Sigmoid colon (tissue), 7 donors: ENCODE measurements around the gene TMEM53. TPM values are rescaled to one million over a fixed set of nuclear protein-coding genes. Genes with fewer than 3 reads are reported as not detected.

Experiments
- DNase-seq: peaks from one replicate; pipeline ENCODE4 v3.0.0-alpha.2; 2019
- H3K27ac ChIP-seq, 4 donors: fragments of 200-600 bp; sonication (generic); one replicate each; pipeline ENCODE4 v1.5.1; 2016 to 2019; ENCODE audit warnings: mild to moderate bottlenecking in 1 of 4
- H3K27me3 ChIP-seq, 3 donors: fragments of 200-600 bp; sonication (generic); one replicate each; pipeline ENCODE4 v1.5.1; 2019; ENCODE audit warnings: mild to moderate bottlenecking in 1 of 3
- H3K36me3 ChIP-seq, 4 donors: fragments of 200-600 bp; sonication (generic); one replicate each; pipeline ENCODE4 v1.5.1; 2016 to 2019
- H3K4me1 ChIP-seq, 4 donors: fragments of 200-600 bp; sonication (generic); one replicate each; pipeline ENCODE4 v1.5.1; 2017 to 2019
- H3K4me3 ChIP-seq, 4 donors: fragments of 200-600 bp; sonication (generic); one replicate each; pipeline ENCODE4 v1.5.1; 2017 to 2019; ENCODE audit warnings: mild to moderate bottlenecking in 2 of 4, moderate library complexity in 1 of 4
- H3K9me3 ChIP-seq, 4 donors: fragments of 200-600 bp in 3 of 4; sonication (generic) in 3 of 4; one replicate each; pipeline versions ENCODE4 v1.5.1 to v1.6.1; 2013 to 2019
- CTCF ChIP-seq, 4 experiments: fragments of 450-650 bp in 3 of 4; fragments of 200-600 bp in 1 of 4; IDR thresholded peaks; one replicate each; pipeline ENCODE4 v1.5.1; 2016 to 2019; ENCODE audit warnings: antibody characterized with exemption in 4 of 4, mild to moderate bottlenecking in 3 of 4, moderate library complexity in 2 of 4
- EP300 ChIP-seq, 4 donors: sonication (generic); formaldehyde crosslinking; IDR thresholded peaks; one replicate each; pipeline ENCODE4 v1.6.1; 2017; ENCODE audit warnings: antibody characterized with exemption in 4 of 4
- POLR2A ChIP-seq, 2 donors: fragments of 450-650 bp; IDR thresholded peaks; one replicate each; pipeline ENCODE4 v1.6.1; 2016; ENCODE audit warnings: antibody characterized with exemption in 2 of 2, mild to moderate bottlenecking in 2 of 2, moderate library complexity in 2 of 2
- POLR2AphosphoS5 ChIP-seq, 4 donors: sonication (generic); formaldehyde crosslinking; IDR thresholded peaks; one replicate each; pipeline ENCODE4 v1.6.1; 2017; ENCODE audit warnings: antibody characterized with exemption in 4 of 4
- WGBS, 2 donors: extraction: QIAGEN DNeasy Blood & Tissue Kit; methylation state at CpG; one replicate each; pipeline ENCODE4 v1.1.7; 2013; 5-methylcytosine and 5-hydroxymethylcytosine counted together
- intact Hi-C: fragments of 100-400 bp; cut with DNase I; formaldehyde crosslinking; loops from one replicate; pipeline ENCODE4 v1.15.1; 2023
- polyA plus RNA-seq, 3 donors: library from polyadenylated mRNA; stranded (reverse); fragments of 200-250 nt; gene quantifications; one replicate each; pipeline ENCODE4 v1.2.3, GENCODE V29; 2013
- total RNA-seq, 4 donors: library from RNA; depleted of rRNA; stranded (reverse); fragments of >200 nt; gene quantifications; one replicate each; pipeline ENCODE4 v1.1.0, GENCODE V29; 2016
- donor health status: healthy with polysubstance abuse.
- donor health status: Bipolar disorder and iron deficiency.
- donor health status: healthy.

The TMEM53 gene
- total and polyA plus RNA-seq, 7 donors = 1.7 to 29.7 (median 5.6) TPM

GRCh38 chr1:44685881-44686280 lies 11.6 kb upstream of the TMEM53 start:
- no peaks in the 10 kb centered on the region for H3K27me3 ChIP-seq
- 84 to 90% methylated on average over 8 of the region's 8 CpGs for WGBS, 2 donors
- no peaks in the 10 kb centered on the region for H3K4me1 ChIP-seq

GRCh38 chr1:44685218-44685617 lies 10.9 kb upstream of the TMEM53 start:
- no peak for DNase-seq
- Histone ChIP-seq H3K9me3 (no peaks in the 10 kb centered on the region), H3K27me3 (no peaks in the 10 kb centered on the region), H3K27ac (no peak overlapping the region), H3K4me1 (no peaks in the 10 kb centered on the region), H3K36me3 (no peaks in the 10 kb centered on the region), H3K4me3 (no peak overlapping the region)
- WGBS, 2 donors = 94 to 97% methylated on average over 4 of the region's 4 CpGs
- TF ChIP-seq POLR2A (IDR thresholded peaks at IDR 0.05) (no peak), EP300 (IDR thresholded peaks at IDR 0.05) (no peak), CTCF (IDR thresholded peaks at IDR 0.05) (no peak)
- intact Hi-C loops = no loop called here

More at GRCh38 chr1:44685881-44686280, 11.6 kb upstream of the TMEM53 start:
- Histone ChIP-seq H3K36me3 (no peaks in the 10 kb centered on the region), H3K9me3 (no peaks in the 10 kb centered on the region), H3K27ac (no peak overlapping the region), H3K4me3 (no peak overlapping the region)
- TF ChIP-seq POLR2AphosphoS5 (IDR thresholded peaks at IDR 0.05) = no peak
- no peak for TF ChIP-seq EP300 (IDR thresholded peaks at IDR 0.05)
- TF ChIP-seq POLR2A (IDR thresholded peaks at IDR 0.05) = no peak
- no peak for TF ChIP-seq CTCF (IDR thresholded peaks at IDR 0.05)
- intact Hi-C loops = no loop called here
- DNase-seq = no peak

GRCh38 chr1:44684525-44684924 lies 10.2 kb upstream of the TMEM53 start:
- H3K4me3 ChIP-seq = no peak overlapping the region
- WGBS, 2 donors = 61 to 93% methylated on average over 1 of the region's 1 CpG
- no peaks in the 10 kb centered on the region for H3K36me3 ChIP-seq
- H3K27ac ChIP-seq = no peak overlapping the region
- DNase-seq = no peak
- H3K9me3 ChIP-seq = no peaks in the 10 kb centered on the region
- TF ChIP-seq CTCF (IDR thresholded peaks at IDR 0.05) (no peak), EP300 (IDR thresholded peaks at IDR 0.05) (no peak), POLR2A (IDR thresholded peaks at IDR 0.05) (no peak), POLR2AphosphoS5 (IDR thresholded peaks at IDR 0.05) (no peak)
- H3K27me3 ChIP-seq = no peaks in the 10 kb centered on the region
- no peaks in the 10 kb centered on the region for H3K4me1 ChIP-seq
- intact Hi-C loops = no loop called here

GRCh38 chr1:44682883-44683265 lies 8.6 kb upstream of the TMEM53 start:
- TF ChIP-seq POLR2A (IDR thresholded peaks at IDR 0.05) (no peak), EP300 (IDR thresholded peaks at IDR 0.05) (no peak), POLR2AphosphoS5 (IDR thresholded peaks at IDR 0.05) (no peak), CTCF (IDR thresholded peaks at IDR 0.05) (no peak)
- no peaks in the 10 kb centered on the region for H3K36me3 ChIP-seq
- H3K9me3 ChIP-seq = no peaks in the 10 kb centered on the region
- WGBS, 2 donors = 91 to 97% methylated on average over 3 of the region's 3 CpGs
- intact Hi-C loops = no loop called here
- no peaks in the 10 kb centered on the region for H3K4me1 ChIP-seq
- no peak for DNase-seq
- H3K4me3 ChIP-seq = no peak overlapping the region
- H3K27ac ChIP-seq = no peak overlapping the region
- H3K27me3 ChIP-seq = no peaks in the 10 kb centered on the region
